Fibroblast of lung (primary cell): ENCODE data around the gene CHCHD6.

Experiments
- CTCF ChIP-seq, 2 donors: IDR thresholded peaks in 1 of 2; conservative IDR thresholded peaks in 1 of 2; 1 replicate in 1 of 2; 2 replicates in 1 of 2; pipeline ENCODE4 v1.5.1; 2011 to 2012; ENCODE audit warnings: low read length in 2 of 2, control low read depth in 1 of 2, inconsistent platforms in 1 of 2, low read depth in 1 of 2, mild to moderate bottlenecking in 1 of 2
- EZH2 ChIP-seq: IDR thresholded peaks from 2 replicates; pipeline ENCODE4 v1.5.1; 2012; ENCODE audit warnings: low read length, control low read depth, mild to moderate bottlenecking; ENCODE audit errors: missing control alignments

GRCh38 chr3:126925411-126926171 is 221.6 kb downstream of the CHCHD6 start:
- TF ChIP-seq CTCF (conservative IDR thresholded peaks at IDR 0.05 in 1 of 2, IDR thresholded peaks at IDR 0.05 in 1 of 2; ENCODE audit: low read depth in 1 of 2, low read length in 2 of 2) = no peak
- no peak for TF ChIP-seq EZH2
